OCI-LY1 (cell line): ENCODE data around the gene ZNF598.

Experiments
- CTCF ChIP-seq: fragments of 200-600 bp; sonication (generic), shearing (Covaris generic); IDR thresholded peaks from 2 replicates; pipeline ENCODE4 v1.5.1; 2017; ENCODE audit warnings: mild to moderate bottlenecking, antibody characterized with exemption, low read length, moderate library complexity, mixed read lengths
- EZH2 ChIP-seq: fragments of 200-600 bp; sonication (generic), shearing (Covaris generic); IDR thresholded peaks from 2 replicates; pipeline ENCODE4 v1.8.0; 2017; ENCODE audit warnings: borderline replicate concordance, mixed run types, mild to moderate bottlenecking, antibody characterized with exemption, low read length, moderate library complexity, mixed read lengths

DNA sequence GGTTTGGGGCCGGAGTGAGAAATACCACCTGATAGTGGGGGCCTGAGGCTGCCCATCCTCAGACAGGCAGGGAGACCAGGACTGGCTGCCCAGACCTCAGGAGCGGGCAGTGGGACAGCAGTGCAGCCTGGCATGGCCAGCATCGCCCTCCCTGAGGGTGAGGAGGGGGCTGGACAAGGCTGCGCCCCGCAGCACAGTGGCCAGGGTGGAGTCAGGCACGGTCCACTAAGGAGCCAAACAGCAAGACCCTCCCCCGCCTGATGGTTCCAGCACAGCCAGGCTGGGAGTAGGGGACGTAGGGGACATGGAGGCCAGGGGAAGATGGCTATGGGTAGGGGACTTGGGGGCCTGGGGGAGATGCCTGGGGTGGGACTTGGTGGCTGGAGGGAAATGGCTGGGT, 3.3 kb downstream of the ZNF598 start:
- TF ChIP-seq CTCF (no peak), EZH2 (no peak)
